Stimulated activated CD4-positive, alpha-beta T cell treated with anti-CD3 and anti-CD28 coated beads, Interleukin-2, amount 100 ng/mL, for 48 hours (primary cell): ENCODE data around the gene NMRK1.

Experiments used
- DNase-seq, 2 donors: peaks; one replicate each; pipeline ENCODE4 v3.0.0-alpha.2; 2020

The NMRK1 gene

DNA sequence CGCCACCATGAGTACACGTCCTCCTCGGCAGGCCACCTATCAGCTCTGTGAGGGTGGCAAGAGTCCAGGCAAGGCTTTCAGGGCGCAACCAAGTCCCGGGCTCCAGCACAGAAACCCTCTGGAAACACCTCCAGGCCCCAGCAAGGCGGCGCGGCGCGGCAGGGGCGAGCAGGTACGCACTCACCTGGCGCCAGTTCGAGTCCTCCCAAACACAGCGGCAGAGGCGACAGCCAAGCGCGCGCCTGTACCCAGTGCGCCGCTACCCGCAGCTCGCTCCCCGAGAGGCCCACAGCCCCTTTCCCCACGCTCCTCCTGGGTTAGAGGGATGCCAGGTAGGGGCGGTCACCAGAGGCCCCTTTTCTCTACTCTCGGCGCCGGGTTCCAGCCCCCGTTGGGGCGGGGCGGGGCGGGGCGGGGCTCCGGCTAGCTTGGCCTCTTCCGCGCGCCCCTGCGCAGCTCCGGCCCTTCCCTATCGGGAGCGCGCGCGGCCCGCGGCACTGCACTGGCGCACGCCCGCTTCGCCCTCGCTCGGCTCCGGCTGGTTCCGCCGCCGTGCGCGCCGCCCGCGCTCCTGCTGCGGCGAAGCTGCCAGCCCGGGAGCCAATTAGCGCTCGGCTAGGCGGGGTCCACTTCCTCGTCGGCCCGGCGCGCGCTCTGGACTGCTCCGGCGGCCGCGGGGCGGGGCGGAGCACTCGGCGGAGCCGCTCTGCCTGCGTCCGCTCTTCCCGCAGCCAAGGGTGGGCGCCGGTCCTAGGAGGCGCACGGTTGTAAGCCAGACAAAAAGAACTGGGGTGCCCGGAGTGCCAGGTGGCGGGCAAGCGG is at the start of gene NMRK1, which contains the start of gene OSTF1:
NMRK1 (minus strand) TSS at position 332 of the 822 bp plus-strand sequence. CDS start 5,040 bp downstream, outside the sequence.
OSTF1 (plus strand) TSS at position 691 of the 822 bp plus-strand sequence. CDS start 179 bp downstream, outside the sequence.
- peak; percentile 83 to 91 for DNase-seq

DNA sequence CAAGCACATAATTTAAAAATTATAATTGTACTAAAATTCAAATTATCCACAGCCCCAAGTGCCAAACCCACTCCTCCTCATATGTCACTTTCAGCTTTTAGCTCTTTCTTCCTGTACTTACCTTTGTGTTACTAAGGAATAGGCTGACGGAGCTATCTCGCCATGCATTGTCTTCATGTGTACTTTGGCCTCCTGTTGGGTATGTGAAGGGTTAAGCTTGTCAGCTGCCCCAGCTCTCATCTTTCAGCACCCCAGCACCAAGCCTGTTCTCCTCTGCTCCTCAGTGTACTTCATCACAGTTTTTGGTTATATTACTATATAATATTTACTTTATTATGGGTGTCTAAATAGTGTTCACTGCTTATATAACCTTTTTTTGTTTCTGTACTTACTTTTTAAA is 46.5 kb upstream of the NMRK1 start:
- DNase-seq = no peak

DNA sequence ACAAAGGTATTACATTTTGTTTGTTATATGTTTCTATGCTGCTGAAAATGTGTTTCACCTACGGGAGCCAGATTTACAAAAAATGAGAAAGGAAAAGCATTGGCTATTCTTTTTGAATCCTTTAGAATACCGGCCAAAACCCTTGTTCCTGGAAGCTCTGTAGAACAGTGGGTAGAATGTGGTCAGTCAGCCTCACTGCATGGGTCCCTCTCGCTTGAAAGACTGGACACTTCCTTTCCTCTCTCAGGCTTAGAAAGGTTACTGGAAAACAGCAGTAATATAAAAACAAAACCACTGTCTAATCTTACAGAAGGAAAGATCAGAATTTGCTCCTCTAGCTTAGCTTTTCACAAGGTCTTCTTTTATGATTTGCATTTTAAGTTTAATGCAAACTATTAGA is 45.4 kb upstream of the NMRK1 start:
- no peak for DNase-seq

DNA sequence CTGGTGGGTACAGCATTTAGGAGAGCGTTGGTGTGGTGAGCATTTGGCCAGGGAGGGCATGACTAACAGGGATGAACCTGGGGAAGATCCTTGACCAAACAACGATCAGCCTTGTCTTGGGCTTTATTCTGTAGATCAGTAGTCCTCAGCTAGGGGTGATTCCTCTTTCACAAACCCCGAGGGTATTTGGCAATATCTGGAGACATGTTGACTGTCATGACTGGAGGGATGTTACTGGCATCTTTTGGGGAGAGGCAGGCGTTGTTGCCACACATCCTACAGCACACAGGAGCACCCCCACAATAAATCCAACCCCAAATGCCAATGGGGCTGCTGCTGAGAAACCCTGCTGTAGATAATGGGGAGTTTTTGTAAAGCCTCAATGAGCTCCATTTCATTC is 44.3 kb upstream of the NMRK1 start:
- no peak for DNase-seq

DNA sequence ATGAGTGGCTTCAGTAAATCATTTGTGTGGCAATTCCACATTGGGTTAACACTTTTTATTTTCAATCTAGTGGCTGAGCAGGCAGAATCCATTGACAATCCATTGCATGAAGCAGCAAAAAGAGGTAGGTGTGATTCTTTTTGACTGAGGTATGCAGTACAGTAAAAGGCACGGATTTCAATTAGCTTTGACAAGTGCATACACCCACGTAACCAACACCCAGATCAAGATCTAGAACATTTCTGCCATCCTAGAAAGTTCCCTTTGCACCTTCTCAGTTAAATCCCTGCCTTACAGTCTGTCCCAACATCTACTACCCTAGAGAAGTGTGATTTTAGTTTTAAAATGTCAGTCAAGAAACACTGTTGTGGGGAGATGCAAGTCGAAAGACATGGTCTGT is 43.7 kb upstream of the NMRK1 start:
- no peak for DNase-seq

GRCh38 chr9:75130621-75131230 is 42.8 kb upstream of the NMRK1 start:
- no peak for DNase-seq

GRCh38 chr9:75130172-75130571 is 42.2 kb upstream of the NMRK1 start:
- DNase-seq = no peak

- DNase-seq = no peak
Observed at GRCh38 chr9:75128535-75128934, 40.6 kb upstream of the NMRK1 start.

- no peak for DNase-seq
Observed at GRCh38 chr9:75123696-75124095, 35.7 kb upstream of the NMRK1 start.

- no peak for DNase-seq
Observed at GRCh38 chr9:75121914-75122558, 34.1 kb upstream of the NMRK1 start.

DNA sequence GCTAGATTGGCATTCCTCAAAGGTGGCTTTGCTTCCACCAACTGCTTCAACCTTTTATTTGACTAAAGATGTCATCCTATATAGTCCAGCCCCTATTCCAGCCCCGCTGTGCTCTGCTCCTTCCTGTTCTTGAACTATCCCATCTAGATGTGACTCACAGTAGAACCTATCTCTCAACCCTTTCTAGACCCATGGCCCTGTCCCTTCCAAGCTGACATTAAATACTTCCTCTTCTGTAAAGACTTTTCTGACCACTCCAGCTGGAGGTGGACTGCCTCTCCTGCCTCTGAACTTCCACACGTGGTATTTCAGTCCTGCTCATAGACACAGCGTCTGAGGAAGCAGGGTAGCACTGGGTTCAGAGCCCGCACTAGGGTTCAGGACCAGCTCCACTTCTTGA is 32.7 kb upstream of the NMRK1 start:
- DNase-seq = no peak

GRCh38 chr9:75117564-75117963 is 29.6 kb upstream of the NMRK1 start:
- no peak for DNase-seq

DNA sequence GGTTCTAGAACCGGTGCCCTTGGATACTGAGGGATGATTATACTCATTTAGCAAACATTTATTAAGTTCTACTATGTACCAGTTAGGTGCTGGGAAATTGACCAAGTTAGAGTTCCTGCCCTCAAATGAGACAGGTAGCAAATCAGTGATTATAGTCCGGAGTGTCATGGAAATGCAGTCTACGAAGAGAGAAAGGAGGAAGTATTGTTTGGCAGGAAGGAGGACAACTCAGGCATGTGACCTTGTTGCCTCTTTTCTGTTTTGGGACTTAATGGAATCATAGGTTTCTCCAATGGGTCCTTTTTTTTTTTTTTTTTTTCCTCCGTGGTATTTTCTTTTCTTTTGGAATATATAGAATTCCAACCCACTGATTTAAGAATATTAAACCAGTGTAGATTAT is 28.4 kb upstream of the NMRK1 start:
- DNase-seq = no peak

DNA sequence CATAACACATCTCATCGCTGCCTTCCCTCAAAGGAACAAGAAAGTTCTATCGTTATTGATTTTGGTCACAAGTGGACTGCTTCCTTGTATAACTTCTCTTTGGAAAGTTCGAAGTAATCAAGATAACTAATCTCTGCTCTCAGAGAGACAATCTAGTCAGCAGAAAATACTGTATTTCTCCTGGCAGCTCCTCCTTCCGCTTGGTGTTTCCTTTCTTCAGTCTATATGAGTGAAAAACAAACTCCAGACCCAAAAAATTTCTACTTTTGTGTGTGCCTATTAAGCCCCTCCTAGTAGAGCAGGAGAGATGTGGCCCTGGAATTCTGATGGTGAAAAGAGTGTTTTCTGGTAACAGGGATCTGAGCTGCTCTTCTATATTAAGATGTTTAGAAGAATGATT is 24.8 kb upstream of the NMRK1 start:
- DNase-seq = no peak

- DNase-seq = no peak
Observed at GRCh38 chr9:75111019-75111622, 23.2 kb upstream of the NMRK1 start.

DNA sequence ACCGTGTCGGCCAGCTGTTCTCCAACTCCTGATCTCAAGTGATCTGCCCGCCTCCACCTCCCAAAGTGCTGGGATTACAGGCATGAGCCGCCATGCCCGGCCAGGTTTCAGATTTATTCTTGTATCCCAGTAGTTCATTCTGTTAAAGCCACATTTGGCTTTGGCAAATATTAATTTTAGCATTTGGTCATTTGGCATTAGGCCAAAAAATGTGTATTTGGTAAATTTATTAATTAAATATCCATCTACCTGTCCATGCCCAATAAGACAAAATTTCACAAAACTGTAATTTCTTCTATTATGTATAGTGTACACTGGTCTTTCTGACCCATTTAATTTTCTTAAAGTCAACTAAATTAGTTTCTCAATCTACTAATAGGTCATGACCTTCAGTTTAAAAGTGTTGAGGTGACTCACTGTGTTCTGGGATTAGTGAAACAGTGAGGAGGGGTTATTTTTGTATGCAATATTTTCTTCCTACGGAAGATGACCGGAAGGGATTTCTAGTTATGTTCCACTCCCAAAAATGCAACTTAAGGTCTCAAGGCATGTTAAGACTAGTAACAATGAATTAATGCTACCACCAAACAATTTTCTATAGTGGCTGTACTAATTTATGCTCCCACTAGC is 21.4 kb upstream of the NMRK1 start:
- DNase-seq = no peak

- no peak for DNase-seq
Observed at GRCh38 chr9:75108571-75108970, 20.6 kb upstream of the NMRK1 start.

DNA sequence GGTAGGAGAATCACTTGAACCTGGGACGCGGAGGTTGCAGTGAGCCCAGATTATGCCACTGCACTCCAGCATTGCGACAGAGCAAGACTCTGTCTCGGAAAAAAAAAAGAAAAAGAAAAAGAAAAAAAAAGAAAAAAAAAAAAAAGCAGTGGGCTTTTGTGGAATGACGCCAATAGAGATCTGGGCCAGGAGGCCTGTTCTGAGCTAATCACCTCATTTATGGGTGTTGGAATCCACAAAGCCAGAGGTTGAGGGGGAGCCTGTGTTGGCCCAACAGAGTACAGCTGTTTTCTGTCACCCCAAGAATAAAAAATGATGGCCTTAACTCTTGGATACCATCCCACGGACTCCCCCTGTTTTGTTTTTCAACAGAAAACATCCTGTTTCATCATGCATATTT is 18.9 kb upstream of the NMRK1 start:
- no peak for DNase-seq

DNA sequence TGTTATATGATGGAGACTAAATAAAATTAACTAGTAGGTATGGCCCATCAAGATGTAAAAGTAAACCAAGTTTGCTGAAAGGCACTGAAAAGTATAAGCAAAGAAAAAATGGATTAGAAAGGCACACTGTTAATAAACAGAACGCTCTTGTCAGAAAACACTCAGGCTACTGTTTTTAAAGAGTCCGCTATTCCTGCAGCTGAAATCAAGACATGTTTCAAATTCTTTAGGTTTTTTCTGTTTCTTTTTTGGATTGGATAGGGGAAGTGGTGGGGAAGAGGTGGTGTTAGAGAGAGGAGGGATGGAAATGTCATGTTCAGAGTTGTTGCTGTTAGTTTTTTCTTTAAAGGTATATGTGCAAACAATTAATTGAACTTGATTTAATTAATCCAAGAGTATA is 17.9 kb upstream of the NMRK1 start:
- DNase-seq = no peak

GRCh38 chr9:75105019-75105540 is 17.1 kb upstream of the NMRK1 start:
- DNase-seq = no peak

DNA sequence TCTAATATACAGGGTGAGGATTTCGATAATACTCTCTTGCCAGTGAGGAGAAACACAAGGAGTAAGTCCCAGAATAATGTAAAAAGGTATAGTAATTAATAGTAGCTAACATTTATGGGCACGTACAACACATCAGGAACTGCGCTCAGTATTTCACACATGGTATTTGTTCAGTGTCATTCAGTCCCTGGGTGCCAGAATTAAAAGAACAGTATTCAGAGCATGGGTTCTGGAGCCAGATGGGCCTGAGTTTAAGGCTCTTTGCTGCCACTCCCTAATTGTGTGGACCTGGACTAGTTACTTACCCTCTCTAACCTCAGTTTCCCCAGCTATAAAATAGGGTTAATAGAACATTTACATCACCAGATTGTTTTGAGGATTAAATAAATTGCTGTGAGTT is 16.7 kb upstream of the NMRK1 start:
- DNase-seq = no peak

DNA sequence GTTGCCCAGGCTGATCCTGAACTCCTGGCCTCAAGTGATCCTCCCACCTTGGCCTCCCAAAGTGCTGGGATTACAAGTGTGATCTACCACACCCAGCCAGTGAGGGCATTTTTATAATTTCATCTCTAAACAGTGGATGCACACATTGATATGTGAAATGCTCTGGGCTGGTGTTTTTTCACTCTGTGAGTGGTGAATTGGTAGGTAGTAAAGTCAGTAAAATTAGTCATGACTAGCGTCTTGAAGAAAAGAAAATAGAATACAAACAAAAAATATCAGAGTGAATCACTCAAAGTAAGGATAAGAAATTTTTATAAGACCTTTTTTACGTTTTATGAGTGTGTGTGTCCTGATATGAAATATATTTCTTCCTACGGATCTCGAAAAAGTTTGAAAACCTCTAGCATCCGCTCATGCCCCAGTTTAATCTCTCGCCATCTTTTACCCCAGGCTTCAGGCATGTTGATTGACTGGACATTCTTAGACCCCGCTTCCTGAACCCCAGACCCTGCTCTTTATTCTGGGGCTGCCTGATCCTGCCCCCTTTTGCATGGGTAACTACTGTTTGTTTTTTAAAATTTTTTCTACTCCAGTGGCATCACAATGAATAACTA is 14.3 kb upstream of the NMRK1 start:
- no peak for DNase-seq
